ENCODE results near the gene ENTPD6. TPM values are rescaled to one million over a fixed set of nuclear protein-coding genes. Genes with fewer than 3 reads are reported as not detected.
"Not testable (repeated sequence)": the region's sequence is repeated elsewhere in the genome, so short reads cannot be mapped to it uniquely, and the experiment has no call there.

Gene ENTPD6
- total RNA-seq, 1 donor from 2014 or later: 73.4 TPM

GRCh38 chr20:25179439-25180089 is 15.9 kb upstream of the ENTPD6 start:
- peaks cover 5% of the 10 kb centered on the region for H3K36me3 Mint-ChIP-seq (ENCODE audit: low read depth)
- H3K4me1 Mint-ChIP-seq: no peaks in the 10 kb centered on the region
- no peak for TF ChIP-seq CTCF (conservative IDR thresholded peaks at IDR 0.05)
- H3K9me3 Mint-ChIP-seq: peaks cover 5% of the 10 kb centered on the region
- no peak for DNase-seq (ENCODE audit: low read depth, low spot score)
- H3K27me3 Mint-ChIP-seq (ENCODE audit: low read depth): peaks cover 37% of the 10 kb centered on the region
- no peak overlapping the region for H3K4me3 Mint-ChIP-seq
- no peak overlapping the region for H3K27ac Mint-ChIP-seq (ENCODE audit: unreplicated experiment)

DNA sequence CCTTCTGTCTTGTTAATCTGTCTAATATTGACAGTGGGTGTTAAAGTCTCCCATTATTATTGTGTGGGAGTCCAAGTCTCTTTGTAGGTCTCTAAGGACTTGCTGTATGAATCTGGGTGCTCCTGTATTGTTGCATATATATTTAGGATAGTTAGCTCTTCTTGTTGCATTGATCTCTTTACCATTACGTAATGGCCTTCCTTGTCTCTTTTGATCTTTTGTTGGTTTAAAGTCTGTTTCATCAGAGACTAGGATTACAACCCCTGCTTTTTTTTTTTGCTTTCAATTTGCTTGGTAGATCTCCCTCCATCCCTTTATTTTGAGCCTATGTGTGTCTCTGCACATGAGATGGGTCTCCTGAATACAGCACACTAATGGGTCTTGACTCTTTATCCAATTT is 11.1 kb upstream of the ENTPD6 start:
- not testable (repeated sequence) for H3K27ac Mint-ChIP-seq (ENCODE audit: unreplicated experiment); H3K36me3 Mint-ChIP-seq (ENCODE audit: low read depth); H3K4me1 Mint-ChIP-seq; DNase-seq (ENCODE audit: low read depth, low spot score); H3K4me3 Mint-ChIP-seq; H3K9me3 Mint-ChIP-seq
- H3K27me3 Mint-ChIP-seq (ENCODE audit: low read depth): peaks cover 41% of the 10 kb centered on the region

GRCh38 chr20:25187220-25187619 is 8.3 kb upstream of the ENTPD6 start:
- Mint-ChIP-seq H3K27me3 (ENCODE audit: low read depth) (peaks cover 37% of the 10 kb centered on the region), H3K4me3 (no peak overlapping the region), H3K36me3 (ENCODE audit: low read depth) (peaks cover 5% of the 10 kb centered on the region), H3K27ac (ENCODE audit: unreplicated experiment) (no peak overlapping the region), H3K4me1 (no peaks in the 10 kb centered on the region), H3K9me3 (peaks cover 5% of the 10 kb centered on the region)
- no peak for TF ChIP-seq CTCF (conservative IDR thresholded peaks at IDR 0.05)
- no peak for DNase-seq (ENCODE audit: low read depth, low spot score)

GRCh38 chr20:25187635-25188034 is 7.9 kb upstream of the ENTPD6 start:
- Mint-ChIP-seq H3K36me3 (ENCODE audit: low read depth) (peaks cover 5% of the 10 kb centered on the region), H3K4me3 (no peak overlapping the region), H3K27me3 (ENCODE audit: low read depth) (peaks cover 37% of the 10 kb centered on the region), H3K4me1 (no peaks in the 10 kb centered on the region), H3K9me3 (peaks cover 5% of the 10 kb centered on the region), H3K27ac (ENCODE audit: unreplicated experiment) (no peak overlapping the region)
- no peak for TF ChIP-seq CTCF (conservative IDR thresholded peaks at IDR 0.05)
- no peak for DNase-seq (ENCODE audit: low read depth, low spot score)

DNA sequence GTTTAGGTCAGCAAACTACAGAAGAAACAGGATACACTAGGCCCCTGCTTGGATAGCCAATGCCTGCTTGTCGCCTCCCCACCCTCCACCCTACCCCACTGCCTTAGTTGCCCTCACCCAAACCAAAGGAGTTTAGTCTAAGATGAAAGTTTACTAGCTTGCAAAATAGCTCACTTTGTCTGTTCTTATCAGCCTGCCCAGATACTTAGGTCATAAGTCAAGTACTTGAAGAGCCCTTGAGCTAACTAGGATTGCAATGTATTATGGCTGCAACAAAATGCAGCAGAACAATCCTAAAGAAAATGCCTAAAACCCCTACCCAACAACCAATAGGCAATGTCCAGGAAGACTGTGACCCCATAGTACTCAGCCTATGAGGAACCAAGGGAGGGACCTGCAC is 7.3 kb upstream of the ENTPD6 start:
- peaks cover 5% of the 10 kb centered on the region for H3K9me3 Mint-ChIP-seq
- no peak for DNase-seq (ENCODE audit: low read depth, low spot score)
- H3K27me3 Mint-ChIP-seq (ENCODE audit: low read depth): peaks cover 33% of the 10 kb centered on the region
- TF ChIP-seq CTCF (conservative IDR thresholded peaks at IDR 0.05): no peak
- H3K4me1 Mint-ChIP-seq: no peaks in the 10 kb centered on the region
- H3K36me3 Mint-ChIP-seq (ENCODE audit: low read depth): peaks cover 5% of the 10 kb centered on the region
- no peak overlapping the region for H3K4me3 Mint-ChIP-seq
- H3K27ac Mint-ChIP-seq (ENCODE audit: unreplicated experiment): no peak overlapping the region

- H3K4me1 Mint-ChIP-seq: peaks cover under 1% of the 10 kb centered on the region
- H3K36me3 Mint-ChIP-seq (ENCODE audit: low read depth): no peaks in the 10 kb centered on the region
- H3K27ac Mint-ChIP-seq (ENCODE audit: unreplicated experiment): no peak overlapping the region
- no peak for DNase-seq (ENCODE audit: low read depth, low spot score)
- TF ChIP-seq CTCF (conservative IDR thresholded peaks at IDR 0.05): no peak
- H3K27me3 Mint-ChIP-seq (ENCODE audit: low read depth): peaks cover 8% of the 10 kb centered on the region
- H3K4me3 Mint-ChIP-seq: peak overlapping the region; percentile 6
- no peaks in the 10 kb centered on the region for H3K9me3 Mint-ChIP-seq
Measured at GRCh38 chr20:25191051-25191450, 4.5 kb upstream of the ENTPD6 start.
